Measurements from ENCODE around the gene KIF1B.

DNA sequence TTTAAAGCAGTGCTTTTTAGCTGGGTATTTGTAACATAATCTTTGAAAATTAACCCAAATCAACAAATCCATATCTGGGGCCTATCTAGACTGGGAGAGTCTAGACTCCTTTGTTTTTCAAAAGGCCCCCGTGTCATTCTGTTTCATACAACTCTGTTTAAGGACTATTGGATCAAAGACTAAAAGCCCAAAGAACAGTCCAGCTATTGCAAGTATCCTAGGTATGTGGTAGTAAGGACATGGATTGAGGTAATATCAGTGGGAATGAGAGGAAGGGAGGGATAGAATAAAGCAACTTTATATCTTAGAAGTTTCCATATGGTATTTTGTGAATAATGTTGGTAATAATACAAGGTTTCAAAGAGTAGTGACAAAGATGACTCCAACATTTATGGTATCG is 18.2 kb downstream of the KIF1B start:
- no peak for TF ChIP-seq EP300 (IDR thresholded peaks at IDR 0.05)
- no peak for TF ChIP-seq CTCF (IDR thresholded peaks at IDR 0.05)
